ENCODE data around the gene ZNF630. TPM values are rescaled to one million over a fixed set of nuclear protein-coding genes. Genes with fewer than 3 reads are reported as not detected.

The ZNF630 gene
- total and polyA plus RNA-seq, 9 of the 15 experiments (the other 6 are each of a cell fraction or from before 2014, with no cell fraction given), result 0.06 to 1.1 (median 0.34) TPM

- POLR2A ChIA-PET, result interaction anchor here (0.5 kb wide), 1 partner anchor 910 kb away, joined by 3 read pairs; no protein-coding TSS in a partner anchor
- no peaks in the 10 kb centered on the region for H3K79me2 ChIP-seq (ENCODE audit: control insufficient read depth, insufficient read depth, low read length)
- no peak overlapping the region for H2AFZ ChIP-seq (ENCODE audit: low read depth, low read length)
- no peaks in the 10 kb centered on the region for H3K9me3 ChIP-seq (replicated peaks; ENCODE audit: control insufficient read depth, insufficient read depth, low read depth, low read length)
- no peak overlapping the region for H3K9ac ChIP-seq (ENCODE audit: insufficient read depth in 1 of 2, low read depth in 2 of 2, low read length in 2 of 2)
- H3K36me3 ChIP-seq (ENCODE audit: control insufficient read depth, insufficient read depth, low read length), result no peaks in the 10 kb centered on the region
- H3K27ac ChIP-seq (ENCODE audit: extremely low read depth, low read depth, low read length), result no peak overlapping the region
- in situ Hi-C loops (cut with MboI), result no loop called here
- H3K9me1 ChIP-seq (ENCODE audit: control insufficient read depth, insufficient read depth, low read length), result no peaks in the 10 kb centered on the region
- 0% methylated on average over 2 of the region's 2 CpGs for WGBS (ENCODE audit: insufficient coverage, low coverage, missing lambda C conversion rate)
- CTCF ChIA-PET (ENCODE audit: low intra/inter-chr PET ratio), result no interaction called here
- peaks cover 0 to 3% of the 10 kb centered on the region in 2 experiments; a peak in 1 of 5 replicates for H3K27me3 ChIP-seq (ENCODE audit: control insufficient read depth in 2 of 2, insufficient read depth in 2 of 2, low read length in 2 of 2)
- no peaks in the 10 kb centered on the region for H4K20me1 ChIP-seq (replicated peaks; ENCODE audit: control insufficient read depth, insufficient read depth, low read length)
- FAIRE-seq (no peak), ATAC-seq (no peak), DNase-seq (ENCODE audit: extremely low read depth in 1 of 4, low spot score in 3 of 4) (no peak)
- intact Hi-C loops (cut with micrococcal nuclease), result no loop called here
- peaks cover 0 to 4% of the 10 kb centered on the region in 2 experiments; a peak in 2 of 5 replicates for H3K4me1 ChIP-seq (replicated peaks in 1 of 2; ENCODE audit: control insufficient read depth in 2 of 2, insufficient read depth in 2 of 2, low read length in 2 of 2)
- no TSS peak for BruUV-seq (replicated peaks)
- no peak overlapping the region for H3K4me3 ChIP-seq
- no peak overlapping the region for H3K4me2 ChIP-seq (ENCODE audit: insufficient read depth, low read length)
- no peak for TF ChIP-seq SETDB1 (IDR thresholded peaks at IDR 0.05; ENCODE audit: low read length)
- no peak for TF ChIP-seq ZNF263 (CRISPR knock-in tag; IDR thresholded peaks at IDR 0.05; ENCODE audit: borderline replicate concordance)
- no peak for TF ChIP-seq MLLT1 (IDR thresholded peaks at IDR 0.05)
- no peak for TF ChIP-seq VEZF1 (CRISPR knock-in tag; IDR thresholded peaks at IDR 0.05)
- TF ChIP-seq DIDO1 (tag; IDR thresholded peaks at IDR 0.05; ENCODE audit: low read depth), result no peak
- no peak for TF ChIP-seq ETS2 (tag; IDR thresholded peaks at IDR 0.05; ENCODE audit: borderline replicate concordance, poor library complexity, severe bottlenecking)
- no peak for TF ChIP-seq ZNF512 (tag; IDR thresholded peaks at IDR 0.05)
- TF ChIP-seq SMARCB1 (IDR thresholded peaks at IDR 0.05; ENCODE audit: insufficient read length, low read depth), result no peak
- no peak for TF ChIP-seq PHF20 (IDR thresholded peaks at IDR 0.05; ENCODE audit: partially characterized antibody)
- no peak for TF ChIP-seq ZNF146 (CRISPR knock-in tag; IDR thresholded peaks at IDR 0.05; ENCODE audit: unreplicated experiment)
- no peak for TF ChIP-seq BDP1 (IDR thresholded peaks at IDR 0.05; ENCODE audit: insufficient read depth, insufficient read length)
- TF ChIP-seq ZNF224 (CRISPR knock-in tag; IDR thresholded peaks at IDR 0.05), result no peak
- no peak for TF ChIP-seq HNRNPH1 (optimal IDR thresholded peaks at IDR 0.05; ENCODE audit: low read depth, low read length)
Observed at GRCh38 chrX:48076343-48076742, 4.9 kb upstream of the ZNF630 start.

All from K562 (cell line).